Vagina (tissue), 2 donors: Measurements from ENCODE around the gene ST6GALNAC4. TPM values are rescaled to one million over a fixed set of nuclear protein-coding genes. Genes with fewer than 3 reads are reported as not detected.
A peak's percentile ranks its signal among the peaks of the same experiment; 100 is the strongest.

ENCODE experiments used
- DNase-seq, 2 donors: peaks; one replicate each; pipeline ENCODE4 v3.0.0-alpha.2; 2017; ENCODE audit errors: extremely low spot score in 2 of 2
- H3K27ac ChIP-seq: fragments of 200-600 bp; sonication (generic); one replicate; pipeline ENCODE4 v1.5.1; 2019
- H3K27me3 ChIP-seq: fragments of 200-600 bp; sonication (generic); one replicate; pipeline ENCODE4 v1.5.1; 2019
- H3K36me3 ChIP-seq, 2 donors: fragments of 200-600 bp; sonication (generic); one replicate each; pipeline ENCODE4 v1.5.1; 2017 to 2019
- H3K4me1 ChIP-seq: fragments of 200-600 bp; sonication (generic); one replicate; pipeline ENCODE4 v1.5.1; 2019
- H3K4me3 ChIP-seq, 2 donors: fragments of 200-600 bp; sonication (generic); 1 replicate in 1 of 2; 2 replicates in 1 of 2; pipeline ENCODE4 v1.5.1; 2016 to 2019
- H3K9me3 ChIP-seq: fragments of 200-600 bp; sonication (generic); one replicate; pipeline ENCODE4 v1.5.1; 2019
- POLR2A ChIP-seq, 2 donors: fragments of 450-650 bp; IDR thresholded peaks; one replicate each; pipeline ENCODE4 v1.6.1; 2017; ENCODE audit warnings: antibody characterized with exemption in 2 of 2, mild to moderate bottlenecking in 2 of 2, moderate library complexity in 2 of 2
- POLR2AphosphoS5 ChIP-seq, 2 donors: sonication (generic); formaldehyde crosslinking; IDR thresholded peaks; one replicate each; pipeline ENCODE4 v1.9.0; 2017; ENCODE audit warnings: antibody characterized with exemption in 2 of 2, mild to moderate bottlenecking in 2 of 2, low read depth in 1 of 2; ENCODE audit not compliant: insufficient read depth in 1 of 2
- intact Hi-C: fragments of 100-400 bp; cut with DNase I; formaldehyde crosslinking; loops from one replicate; pipeline ENCODE4 v1.15.1; 2023
- total RNA-seq: library from RNA; depleted of rRNA; stranded (reverse); fragments of >200 nt; gene quantifications from one replicate; pipeline ENCODE4 v1.2.3, GENCODE V29; 2016
- TF ChIP-seq, protein P1 (sequence below), 3 experiments: fragments of 450-650 bp in 2 of 3; fragments of 200-600 bp in 1 of 3; sonication (generic) in 1 of 3; IDR thresholded peaks; one replicate each; pipeline ENCODE4 v1.5.1; 2017 to 2019; ENCODE audit warnings: antibody characterized with exemption in 3 of 3, mild to moderate bottlenecking in 2 of 3, moderate library complexity in 2 of 3

The ST6GALNAC4 gene
- total RNA-seq, 1 donor from 2014 or later: 33.1 TPM

GRCh38 chr9:127958728-127959127, 41.9 kb upstream of the ST6GALNAC4 start:
- Histone ChIP-seq H3K4me3 (no peak overlapping the region), H3K36me3 (no peaks in the 10 kb centered on the region), H3K4me1 (peaks cover 75% of the 10 kb centered on the region), H3K9me3 (no peaks in the 10 kb centered on the region), H3K27me3 (no peaks in the 10 kb centered on the region), H3K27ac (peak overlapping the region; percentile 96)
- intact Hi-C loops: no loop called here
- no peak for DNase-seq
- TF ChIP-seq POLR2A (IDR thresholded peaks at IDR 0.05): no peak
- TF ChIP-seq, protein P1, sequence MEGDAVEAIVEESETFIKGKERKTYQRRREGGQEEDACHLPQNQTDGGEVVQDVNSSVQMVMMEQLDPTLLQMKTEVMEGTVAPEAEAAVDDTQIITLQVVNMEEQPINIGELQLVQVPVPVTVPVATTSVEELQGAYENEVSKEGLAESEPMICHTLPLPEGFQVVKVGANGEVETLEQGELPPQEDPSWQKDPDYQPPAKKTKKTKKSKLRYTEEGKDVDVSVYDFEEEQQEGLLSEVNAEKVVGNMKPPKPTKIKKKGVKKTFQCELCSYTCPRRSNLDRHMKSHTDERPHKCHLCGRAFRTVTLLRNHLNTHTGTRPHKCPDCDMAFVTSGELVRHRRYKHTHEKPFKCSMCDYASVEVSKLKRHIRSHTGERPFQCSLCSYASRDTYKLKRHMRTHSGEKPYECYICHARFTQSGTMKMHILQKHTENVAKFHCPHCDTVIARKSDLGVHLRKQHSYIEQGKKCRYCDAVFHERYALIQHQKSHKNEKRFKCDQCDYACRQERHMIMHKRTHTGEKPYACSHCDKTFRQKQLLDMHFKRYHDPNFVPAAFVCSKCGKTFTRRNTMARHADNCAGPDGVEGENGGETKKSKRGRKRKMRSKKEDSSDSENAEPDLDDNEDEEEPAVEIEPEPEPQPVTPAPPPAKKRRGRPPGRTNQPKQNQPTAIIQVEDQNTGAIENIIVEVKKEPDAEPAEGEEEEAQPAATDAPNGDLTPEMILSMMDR (IDR thresholded peaks at IDR 0.05): no peak
- TF ChIP-seq POLR2AphosphoS5 (IDR thresholded peaks at IDR 0.05; ENCODE audit: insufficient read depth in 1 of 2, low read depth in 1 of 2): no peak

GRCh38 chr9:127955294-127956015, 38.6 kb upstream of the ST6GALNAC4 start:
- Histone ChIP-seq H3K4me3 (no peak overlapping the region), H3K27me3 (no peaks in the 10 kb centered on the region), H3K36me3 (no peaks in the 10 kb centered on the region), H3K27ac (peak overlapping the region; percentile 52), H3K4me1 (peaks cover 71% of the 10 kb centered on the region), H3K9me3 (no peaks in the 10 kb centered on the region)
- no peak for DNase-seq
- intact Hi-C loops: no loop called here
- no peak for TF ChIP-seq POLR2A (IDR thresholded peaks at IDR 0.05)
- TF ChIP-seq, protein P1 (IDR thresholded peaks at IDR 0.05): peak in 1 of 3 experiments; percentile 18
- peak; percentile 64 to 83 for TF ChIP-seq POLR2AphosphoS5 (IDR thresholded peaks at IDR 0.05; ENCODE audit: insufficient read depth in 1 of 2, low read depth in 1 of 2)

DNA sequence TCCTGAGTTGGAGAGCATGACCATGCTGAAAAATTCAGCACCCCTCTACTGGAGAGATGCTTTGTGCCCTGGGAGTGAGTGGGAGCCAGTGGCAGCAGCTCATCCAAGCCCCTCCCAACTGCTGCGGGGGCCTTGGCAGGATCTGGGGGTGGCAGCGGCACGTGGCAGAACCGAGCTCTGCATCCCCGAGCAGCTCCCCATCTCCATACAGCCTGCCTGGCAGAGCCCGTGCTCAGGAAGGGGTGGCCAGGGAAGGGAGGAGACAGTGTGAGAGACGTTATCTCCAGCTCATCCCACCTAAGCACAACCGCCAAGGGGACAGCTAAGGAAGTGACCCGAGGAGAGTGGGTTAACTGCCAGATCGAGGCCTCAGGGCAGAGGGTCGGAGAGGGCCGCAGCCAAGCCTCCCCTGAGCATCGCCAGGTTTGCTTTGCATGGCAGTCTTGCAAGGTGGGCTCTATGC, 38.0 kb upstream of the ST6GALNAC4 start:
- H3K9me3 ChIP-seq: no peaks in the 10 kb centered on the region
- no peaks in the 10 kb centered on the region for H3K36me3 ChIP-seq
- H3K4me3 ChIP-seq: no peak overlapping the region
- intact Hi-C loops: no loop called here
- H3K4me1 ChIP-seq: peaks cover 71% of the 10 kb centered on the region
- TF ChIP-seq, protein P1 (IDR thresholded peaks at IDR 0.05): no peak
- TF ChIP-seq POLR2A (IDR thresholded peaks at IDR 0.05): no peak
- no peak for TF ChIP-seq POLR2AphosphoS5 (IDR thresholded peaks at IDR 0.05; ENCODE audit: insufficient read depth in 1 of 2, low read depth in 1 of 2)
- DNase-seq: no peak
- no peaks in the 10 kb centered on the region for H3K27me3 ChIP-seq
- peak overlapping the region; percentile 52 for H3K27ac ChIP-seq

DNA sequence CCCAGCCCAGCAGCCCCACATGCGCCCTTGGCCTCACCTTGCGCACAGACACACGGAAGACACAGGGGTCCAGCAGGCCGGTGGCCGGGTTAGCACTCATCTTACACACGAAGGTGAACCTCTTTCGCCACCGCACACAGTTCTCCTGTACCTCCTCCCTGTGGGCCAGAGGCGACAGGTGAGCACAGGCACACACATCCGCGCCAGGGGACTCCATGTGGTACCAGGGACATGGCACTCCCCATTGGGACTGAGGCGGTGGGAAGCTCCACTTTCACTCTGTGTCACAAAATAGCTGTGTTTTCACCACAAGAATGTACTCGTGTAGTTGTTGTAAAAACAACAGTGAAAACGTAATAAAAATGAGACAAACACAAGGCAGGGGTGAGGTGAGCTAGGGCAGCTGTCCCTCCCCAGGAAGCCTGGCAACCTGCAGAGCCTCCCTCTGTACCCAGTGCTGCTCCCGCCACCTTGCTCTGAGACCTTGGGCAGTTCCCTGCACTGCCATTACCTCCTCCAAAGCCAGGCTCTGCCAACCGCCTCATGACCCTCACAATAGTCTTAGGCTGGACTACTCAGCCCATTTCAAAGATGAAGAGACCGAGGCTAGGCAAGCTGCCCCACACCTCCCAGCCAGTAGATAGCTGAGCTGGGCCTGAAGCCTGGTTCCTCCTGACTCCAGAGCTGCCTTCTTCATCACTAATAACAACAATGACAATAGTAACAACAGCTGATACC, 37.1 kb upstream of the ST6GALNAC4 start:
- peak overlapping the region; percentile 52 for H3K27ac ChIP-seq
- H3K4me3 ChIP-seq: no peak overlapping the region
- H3K9me3 ChIP-seq: no peaks in the 10 kb centered on the region
- H3K36me3 ChIP-seq: no peaks in the 10 kb centered on the region
- intact Hi-C loops: no loop called here
- TF ChIP-seq POLR2A (IDR thresholded peaks at IDR 0.05) (no peak), POLR2AphosphoS5 (IDR thresholded peaks at IDR 0.05; ENCODE audit: insufficient read depth in 1 of 2, low read depth in 1 of 2) (no peak)
- TF ChIP-seq, protein P1 (IDR thresholded peaks at IDR 0.05): no peak
- H3K27me3 ChIP-seq: no peaks in the 10 kb centered on the region
- DNase-seq: no peak
- peaks cover 69% of the 10 kb centered on the region for H3K4me1 ChIP-seq
